ENCODE measurements around the gene ADAMTS20.

The ADAMTS20 gene

GRCh38 chr12:43316520-43316919 lies 235.5 kb downstream of the ADAMTS20 start:
- DNase-seq (ENCODE audit: low spot score): no peak

GRCh38 chr12:43315961-43316360 lies 236.0 kb downstream of the ADAMTS20 start:
- no peak for DNase-seq (ENCODE audit: low spot score)

GRCh38 chr12:43312991-43313505 lies 239.0 kb downstream of the ADAMTS20 start:
- no peak for DNase-seq (ENCODE audit: low spot score)

GRCh38 chr12:43310596-43310995 lies 241.4 kb downstream of the ADAMTS20 start:
- DNase-seq (ENCODE audit: low spot score): no peak

GRCh38 chr12:43309959-43310358 lies 242.0 kb downstream of the ADAMTS20 start:
- no peak for DNase-seq (ENCODE audit: low spot score)

- no peak for DNase-seq (ENCODE audit: low spot score)
Measured at GRCh38 chr12:43308776-43309175, 243.2 kb downstream of the ADAMTS20 start.

GRCh38 chr12:43307126-43307525 lies 244.9 kb downstream of the ADAMTS20 start:
- DNase-seq (ENCODE audit: low spot score): no peak

GRCh38 chr12:43306066-43306465 lies 245.9 kb downstream of the ADAMTS20 start:
- no peak for DNase-seq (ENCODE audit: low spot score)

GRCh38 chr12:43305065-43305464 lies 246.9 kb downstream of the ADAMTS20 start:
- no peak for DNase-seq (ENCODE audit: low spot score)

Data from pons (tissue), 1 donor.